GM19324 (cell line): Measurements from ENCODE around the gene GAD1.

Source experiments
- ATAC-seq: cut with Tn5 transposase; IDR thresholded peaks from one replicate; pipeline ENCODE4 v1.9.1; 2021; ENCODE audit warnings: mild to moderate bottlenecking, moderate library complexity; ENCODE audit not compliant: unreplicated experiment, low FRiP score

The GAD1 gene

DNA sequence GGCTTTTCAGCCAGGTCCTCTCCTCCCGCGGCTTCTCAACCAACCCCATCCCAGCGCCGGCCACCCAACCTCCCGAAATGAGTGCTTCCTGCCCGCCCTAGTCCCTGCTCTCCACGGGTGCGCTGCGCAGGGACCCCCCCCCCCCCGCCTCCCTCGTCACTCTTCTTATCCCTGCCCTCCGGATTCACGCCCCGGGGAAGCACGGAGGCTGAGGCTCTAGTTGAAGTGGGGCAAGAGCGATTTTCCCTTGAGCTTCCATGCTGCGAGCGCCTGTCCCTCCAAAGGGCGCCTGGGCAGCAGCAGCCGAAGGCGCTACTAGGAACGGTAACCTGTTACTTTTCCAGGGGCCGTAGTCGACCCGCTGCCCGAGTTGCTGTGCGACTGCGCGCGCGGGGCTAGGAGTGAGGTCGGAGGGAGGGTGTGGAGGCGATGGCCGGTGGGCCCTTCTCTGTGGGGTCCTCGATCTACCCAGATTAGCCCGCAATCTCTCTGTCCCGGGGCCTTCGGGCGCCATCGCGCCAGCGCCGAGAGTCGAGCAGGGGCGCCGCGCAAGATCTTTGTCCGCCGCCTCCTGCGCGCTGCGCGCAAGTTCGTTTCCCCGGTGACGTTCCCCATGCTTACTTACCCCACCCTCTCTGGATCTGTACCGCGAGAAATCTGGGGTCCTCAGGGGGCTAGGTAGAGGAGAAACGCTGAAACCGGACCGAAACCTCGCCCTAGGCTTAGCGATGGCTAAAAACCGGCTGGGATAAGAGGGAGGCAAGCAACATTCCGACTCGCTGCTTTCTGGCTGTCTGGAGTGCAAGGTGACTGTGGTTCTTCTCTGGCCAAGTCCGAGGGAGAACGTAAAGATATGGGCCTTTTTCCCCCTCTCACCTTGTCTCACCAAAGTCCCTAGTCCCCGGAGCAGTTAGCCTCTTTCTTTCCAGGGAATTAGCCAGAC, 677 bp downstream of the GAD1 start:
- ATAC-seq = no peak

DNA sequence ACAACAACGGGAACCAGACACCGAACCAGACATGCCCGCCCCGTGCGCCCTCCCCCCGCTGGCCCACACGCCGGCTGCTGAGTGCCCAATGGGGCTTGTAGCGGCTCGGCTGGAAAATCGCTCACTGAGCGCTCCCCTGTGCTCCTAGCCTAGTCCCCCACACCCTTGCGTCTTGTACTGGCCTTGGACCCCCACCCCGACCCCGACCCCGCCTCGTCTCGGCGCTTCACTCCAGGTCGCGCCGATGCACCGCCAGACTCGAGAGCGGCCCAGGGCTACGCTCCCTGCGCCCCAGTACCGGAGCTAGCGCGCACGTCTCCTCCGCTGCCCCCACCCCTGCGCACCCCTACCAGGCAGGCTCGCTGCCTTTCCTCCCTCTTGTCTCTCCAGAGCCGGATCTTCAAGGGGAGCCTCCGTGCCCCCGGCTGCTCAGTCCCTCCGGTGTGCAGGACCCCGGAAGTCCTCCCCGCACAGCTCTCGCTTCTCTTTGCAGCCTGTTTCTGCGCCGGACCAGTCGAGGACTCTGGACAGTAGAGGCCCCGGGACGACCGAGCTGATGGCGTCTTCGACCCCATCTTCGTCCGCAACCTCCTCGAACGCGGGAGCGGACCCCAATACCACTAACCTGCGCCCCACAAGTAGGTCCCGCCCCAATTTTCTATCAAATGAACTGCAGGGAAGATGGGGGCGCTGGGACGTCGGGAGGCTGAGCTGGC, 1.5 kb downstream of the GAD1 start:
- no peak for ATAC-seq

DNA sequence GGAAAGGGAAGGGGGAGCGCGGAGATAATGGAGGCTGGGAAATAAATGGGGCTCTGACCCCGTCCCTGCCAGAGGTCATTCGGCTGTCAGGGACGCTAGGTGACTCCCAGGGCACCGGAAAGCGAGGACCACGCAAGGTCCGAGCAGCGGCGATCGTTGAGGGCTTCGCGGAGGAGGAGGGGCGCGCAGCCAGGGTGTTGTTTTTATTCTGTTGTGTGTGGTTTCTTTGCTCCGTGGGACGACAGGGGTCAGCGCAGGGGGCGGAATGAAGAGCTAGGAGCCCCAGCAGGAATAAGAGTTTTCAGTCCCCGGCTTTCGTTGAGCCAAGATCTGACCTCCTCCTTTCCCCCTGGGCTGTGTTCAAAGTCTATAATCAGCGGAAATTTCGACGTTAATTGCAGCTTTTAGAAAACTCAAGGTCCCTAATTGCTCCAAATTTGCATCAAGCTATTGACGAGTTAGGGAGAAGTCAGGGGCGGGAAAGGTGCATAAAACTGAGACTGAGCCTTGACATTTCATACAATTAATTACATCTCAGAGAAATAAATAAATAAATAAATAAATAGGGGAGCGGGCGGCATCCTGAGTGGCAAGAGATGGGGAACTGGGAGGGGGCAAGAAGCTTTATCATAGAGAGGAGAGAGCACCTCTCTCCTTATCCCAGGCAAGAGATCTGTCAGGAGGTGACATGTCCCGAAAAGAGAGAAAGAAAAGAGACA, 2.2 kb downstream of the GAD1 start:
- ATAC-seq = no peak

DNA sequence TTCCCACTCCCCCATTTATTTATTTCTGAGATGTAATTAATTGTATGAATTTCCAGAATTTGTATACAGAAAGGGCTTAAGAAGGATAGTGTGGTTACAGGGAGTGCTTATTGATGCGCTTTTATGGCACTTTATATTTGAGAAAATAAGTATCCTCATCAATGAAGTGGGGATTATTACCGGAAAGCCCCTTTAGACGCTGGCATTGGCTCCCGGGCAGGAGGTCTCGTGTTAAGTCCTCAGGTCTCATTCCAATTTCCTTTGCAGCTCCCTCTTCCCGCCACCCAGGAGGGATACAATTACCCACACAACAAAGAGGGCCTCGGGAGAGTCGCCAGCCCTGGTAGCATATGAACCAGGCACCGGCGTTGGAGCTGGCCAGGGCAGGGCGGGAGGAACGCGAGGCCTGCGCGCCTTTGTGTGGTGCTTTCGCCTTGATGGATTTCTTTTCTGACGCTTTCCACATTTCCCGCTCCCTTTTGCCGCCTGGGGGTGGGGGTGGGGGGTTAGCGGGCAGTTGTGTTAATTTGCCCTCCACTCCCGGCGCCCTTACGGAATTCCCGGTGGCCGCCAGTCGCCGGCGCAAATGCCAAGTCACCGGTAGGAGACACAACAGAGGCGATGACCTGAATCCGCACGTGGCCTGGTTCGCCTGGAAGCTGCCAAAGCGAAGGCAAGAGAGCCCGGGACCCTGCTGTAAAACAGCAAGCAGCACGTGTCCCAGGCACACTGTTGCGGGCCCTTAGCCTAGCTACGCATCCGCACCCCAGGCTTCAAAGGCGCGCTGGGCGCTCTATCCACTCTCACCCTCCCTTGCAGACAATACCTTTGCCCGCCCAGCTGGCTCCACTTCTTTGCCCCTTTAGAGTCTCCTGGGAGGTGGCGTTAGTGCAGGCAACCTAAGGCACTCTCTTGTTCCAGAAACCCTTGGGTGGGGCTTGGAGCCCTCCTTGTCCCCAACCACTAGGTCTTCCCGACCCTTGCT, 3.3 kb downstream of the GAD1 start:
- no peak for ATAC-seq

DNA sequence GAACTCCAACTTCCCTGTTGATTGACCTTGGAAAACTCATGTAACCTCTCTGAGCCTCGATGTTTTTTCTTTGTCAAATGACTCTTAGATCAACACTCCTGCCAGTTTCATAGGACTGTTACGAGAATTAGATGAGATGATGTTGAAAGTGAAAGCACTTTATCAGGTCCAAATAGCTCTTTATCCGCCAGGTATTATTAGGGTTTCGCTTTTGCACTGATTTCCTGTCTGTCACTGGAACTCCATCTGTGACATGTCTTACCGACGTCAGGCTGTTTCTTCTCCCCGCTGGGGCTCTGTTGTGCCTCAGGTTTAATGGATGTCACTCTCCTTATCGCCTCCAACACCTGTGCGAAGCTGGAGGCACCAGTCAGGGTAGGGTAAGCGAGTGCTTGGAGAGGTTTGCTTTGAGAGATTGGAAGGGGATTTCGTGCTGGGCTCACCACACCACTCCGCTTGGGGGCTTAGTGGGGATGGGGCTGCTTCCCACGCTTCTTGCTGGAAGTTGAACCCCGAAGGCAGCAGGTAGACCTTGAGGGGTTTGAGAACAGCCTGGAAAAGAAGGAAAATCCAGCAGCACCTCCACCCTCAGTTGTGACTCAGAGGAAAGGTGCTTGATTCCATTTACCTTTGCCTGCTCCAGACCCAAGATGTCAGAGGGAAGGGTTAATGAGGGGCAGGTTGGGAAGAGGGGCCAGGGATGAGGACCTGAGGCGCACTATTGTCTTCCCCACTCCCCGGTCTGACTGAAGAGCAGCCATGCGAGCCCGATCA, 4.3 kb downstream of the GAD1 start:
- ATAC-seq = no peak

DNA sequence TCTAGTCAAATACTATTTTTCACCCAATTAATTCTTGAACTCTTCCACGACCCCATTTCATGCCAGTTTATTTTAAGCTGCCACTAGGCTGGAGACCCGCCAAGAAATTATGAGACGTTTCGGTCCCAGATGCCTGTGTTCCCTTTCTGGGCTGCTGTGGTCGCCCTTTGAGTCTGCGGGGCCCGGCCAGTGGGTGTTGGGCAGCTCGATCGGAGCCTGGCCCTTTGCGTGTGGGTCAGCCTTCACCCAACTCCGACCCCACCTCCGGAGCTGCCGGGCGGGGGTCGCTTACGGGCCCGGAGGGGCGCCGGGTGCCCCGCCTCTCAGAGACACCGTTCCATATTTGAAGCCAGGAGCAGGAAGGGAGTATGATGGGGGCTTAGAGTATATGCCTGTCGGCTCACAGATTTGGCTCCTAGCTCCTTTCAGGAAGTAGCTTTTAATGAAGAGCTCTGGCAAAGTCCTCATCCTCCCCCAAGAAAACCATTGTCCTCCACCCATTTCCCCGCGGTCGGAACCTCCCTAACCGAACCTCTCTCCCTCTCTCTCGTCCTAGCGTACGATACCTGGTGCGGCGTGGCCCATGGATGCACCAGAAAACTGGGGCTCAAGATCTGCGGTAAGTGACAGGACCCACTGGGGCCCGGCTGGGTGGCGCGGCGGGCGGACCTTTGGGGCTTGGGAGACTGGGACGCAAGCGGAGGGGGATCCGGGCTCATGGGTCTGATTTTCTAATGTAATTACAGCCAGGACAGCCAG, 5.0 kb downstream of the GAD1 start:
- ATAC-seq = no peak

DNA sequence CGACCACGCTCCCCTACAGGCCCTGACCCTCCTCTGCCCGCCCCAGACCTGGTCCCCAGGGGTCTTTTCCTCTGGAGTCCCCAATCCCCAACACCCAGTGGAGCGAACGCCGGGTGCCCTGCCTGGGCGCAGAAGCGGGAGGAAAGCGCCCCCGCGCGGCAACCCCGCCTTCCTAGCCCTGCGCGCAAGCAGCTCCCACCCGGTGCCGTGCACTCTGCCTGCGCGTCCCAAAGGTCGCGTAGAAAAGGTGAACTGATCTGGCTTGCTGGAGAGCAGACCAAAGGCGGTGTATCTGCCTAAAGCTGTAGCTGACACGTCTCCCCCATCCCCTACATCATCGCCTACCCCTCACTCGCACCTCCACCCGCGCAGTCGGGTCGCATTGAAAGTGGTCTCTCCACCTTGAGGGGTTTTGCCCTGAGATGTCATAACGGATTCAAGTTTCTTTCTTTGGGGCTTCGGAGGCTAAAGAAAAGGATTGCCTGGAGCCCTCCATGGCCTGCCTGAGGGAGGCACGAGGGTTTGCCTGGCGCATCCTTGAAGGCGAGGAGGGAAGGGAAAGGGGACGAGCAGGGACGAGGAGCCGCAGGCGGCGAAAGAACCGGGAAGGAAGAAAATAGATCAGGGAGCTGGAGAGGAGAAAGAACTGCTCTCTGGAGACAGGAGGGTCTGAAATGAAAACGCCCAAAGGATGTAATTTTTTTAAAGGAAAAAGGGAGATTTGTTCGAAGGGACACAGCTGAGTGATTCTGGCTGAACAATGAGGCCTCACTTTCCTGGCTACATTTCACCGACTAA, 5.8 kb downstream of the GAD1 start:
- ATAC-seq = no peak

DNA sequence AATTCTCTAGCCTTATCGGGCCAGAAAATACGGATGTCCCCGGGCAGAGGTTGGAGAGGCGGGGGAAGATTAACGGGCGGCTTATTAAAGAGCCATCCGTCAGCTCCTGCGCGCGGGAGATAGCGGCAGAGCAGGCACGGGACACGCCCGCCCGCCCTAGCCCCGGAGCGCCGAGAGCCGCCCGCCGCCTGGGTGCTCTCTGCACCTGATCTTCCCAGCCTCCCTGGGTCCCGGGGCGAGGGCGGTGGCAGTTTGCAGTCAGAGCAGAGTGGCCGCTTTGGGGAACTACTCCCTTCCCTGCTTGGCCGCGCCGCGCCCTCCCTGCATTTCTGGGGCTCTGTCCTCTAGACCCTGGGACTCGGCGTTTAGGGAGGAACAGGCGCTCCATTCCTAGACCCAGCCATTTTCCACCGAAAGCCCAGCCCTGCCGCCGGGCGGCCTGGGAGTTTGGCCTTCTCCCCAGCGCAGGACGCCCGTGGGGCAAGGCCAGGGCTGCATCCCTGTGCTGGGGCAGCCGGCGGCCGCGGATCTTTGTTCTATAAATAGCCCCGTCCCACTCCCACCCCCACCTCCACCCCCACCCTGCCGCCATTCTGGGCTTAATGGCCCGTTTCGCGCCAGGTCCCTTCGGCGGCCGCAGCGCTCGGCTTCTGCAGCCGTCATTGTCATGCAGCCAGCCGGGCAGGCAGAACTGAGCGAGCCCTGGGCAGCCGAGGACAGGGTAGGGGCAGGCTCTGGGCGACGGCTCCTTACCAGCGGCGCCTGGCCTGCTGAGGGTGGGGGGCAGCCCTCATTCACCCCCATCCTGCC, 6.6 kb downstream of the GAD1 start:
- ATAC-seq = no peak

DNA sequence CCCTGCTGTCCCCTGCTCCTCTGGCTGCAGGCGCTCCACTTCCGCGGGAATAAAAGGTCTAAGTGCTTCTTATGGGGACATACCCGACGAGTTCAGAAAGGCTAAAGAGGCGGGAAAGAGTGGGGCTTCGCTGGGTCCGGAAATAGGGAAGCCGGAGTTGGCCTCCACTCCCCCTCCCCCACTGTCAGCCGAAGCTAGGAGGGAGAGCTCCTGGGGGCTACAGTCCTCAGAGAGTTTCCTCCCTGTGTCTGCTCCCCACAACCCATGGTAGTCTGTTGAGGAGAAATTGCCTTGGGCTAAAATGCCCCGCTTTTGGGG, 7.2 kb downstream of the GAD1 start:
- ATAC-seq = no peak

DNA sequence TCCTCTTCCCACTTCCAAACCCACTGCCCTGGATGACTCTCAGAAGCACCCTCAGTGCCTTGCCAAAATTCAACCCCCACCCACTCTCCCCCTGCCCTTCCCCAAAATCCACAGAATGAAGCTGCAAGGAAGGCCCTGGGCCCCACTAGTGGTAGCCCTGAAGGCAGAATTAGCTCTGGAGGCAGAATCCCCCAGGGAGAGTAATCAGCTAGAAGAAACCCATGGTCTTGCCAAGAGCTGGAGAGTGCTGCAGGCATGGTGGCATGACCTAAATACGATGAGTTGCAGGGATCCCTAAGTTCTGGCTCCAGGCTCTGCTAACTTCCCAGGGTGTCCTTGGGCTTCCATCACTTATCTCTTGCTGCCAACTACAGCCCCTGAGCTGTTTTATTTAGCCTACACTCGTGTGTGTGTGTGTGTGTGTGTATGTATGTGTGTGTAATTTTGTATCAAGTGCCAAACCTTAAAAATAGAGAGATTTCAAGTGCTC, 7.9 kb downstream of the GAD1 start:
- ATAC-seq = no peak

DNA sequence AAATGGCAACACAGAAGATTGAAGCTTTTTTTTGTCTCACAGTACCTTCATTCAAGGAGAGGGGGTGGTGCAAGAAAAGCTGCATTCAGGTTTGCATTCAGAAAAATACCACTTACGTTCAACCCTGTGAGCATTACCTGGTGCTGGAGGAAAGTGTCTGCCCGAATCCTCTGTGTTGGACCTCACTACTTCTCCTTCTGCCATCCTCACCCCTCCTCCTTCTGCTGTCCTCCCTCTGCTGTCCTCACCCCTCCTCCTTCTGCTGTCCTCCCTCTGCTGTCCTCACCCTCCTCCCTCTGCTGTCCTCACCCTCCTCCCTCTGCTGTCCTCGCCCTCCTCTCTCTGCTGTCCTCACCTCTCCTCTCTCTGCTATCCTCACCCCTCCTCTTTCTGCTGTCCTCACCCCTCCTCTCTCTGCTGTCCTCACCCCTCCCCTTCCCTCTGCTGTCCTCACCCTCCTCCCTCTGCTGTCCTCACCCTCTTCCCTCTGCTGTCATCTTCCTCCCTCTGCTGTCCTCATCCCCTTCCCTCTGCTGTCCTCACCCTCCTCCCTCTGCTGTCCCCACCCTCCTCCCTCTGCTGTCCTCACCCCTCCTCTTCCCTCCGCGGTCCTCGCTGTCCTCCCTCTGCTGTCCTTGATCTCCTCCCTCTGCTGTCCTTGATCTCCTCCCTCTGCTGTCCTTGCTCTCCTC, 11.3 kb downstream of the GAD1 start:
- no peak for ATAC-seq

DNA sequence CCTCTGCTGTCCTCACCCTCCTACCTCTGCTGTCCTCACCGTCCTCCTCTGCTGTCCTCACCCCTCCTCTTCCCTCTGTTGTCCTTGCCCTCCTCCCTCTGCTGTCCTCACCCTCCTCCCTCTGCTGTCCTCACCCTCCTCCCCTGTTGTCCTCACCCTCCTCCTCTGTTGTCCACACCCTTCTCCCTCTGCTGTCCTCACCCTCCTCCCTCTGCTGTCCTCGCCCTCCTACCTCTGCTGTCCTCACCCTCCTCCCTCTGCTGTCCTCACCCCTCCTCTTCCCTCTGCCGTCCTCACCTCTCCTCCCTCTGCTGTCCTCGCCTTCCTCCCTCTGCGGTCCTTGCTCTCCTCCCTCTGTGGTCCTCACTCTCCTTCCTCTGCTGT, 11.8 kb downstream of the GAD1 start:
- no peak for ATAC-seq

DNA sequence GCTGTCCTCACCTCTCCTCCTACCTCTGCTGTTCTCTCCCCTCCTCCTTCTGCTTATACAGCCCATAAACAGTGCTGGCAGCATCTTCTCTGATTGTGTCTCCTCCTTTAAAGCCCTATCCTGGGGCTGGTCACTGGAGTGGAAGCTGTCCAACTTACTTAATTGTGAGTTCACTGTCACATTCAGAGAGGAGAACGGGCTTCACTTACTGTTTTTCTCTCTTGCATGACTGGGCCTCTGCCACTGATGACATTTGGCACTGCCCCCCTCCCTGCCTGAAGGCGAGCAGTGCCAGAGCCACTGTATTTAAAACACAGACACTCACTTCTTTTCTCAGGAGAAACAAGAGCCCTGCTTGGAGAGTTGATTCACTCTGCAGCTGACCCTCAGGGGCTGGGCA, 12.3 kb downstream of the GAD1 start:
- ATAC-seq = no peak

DNA sequence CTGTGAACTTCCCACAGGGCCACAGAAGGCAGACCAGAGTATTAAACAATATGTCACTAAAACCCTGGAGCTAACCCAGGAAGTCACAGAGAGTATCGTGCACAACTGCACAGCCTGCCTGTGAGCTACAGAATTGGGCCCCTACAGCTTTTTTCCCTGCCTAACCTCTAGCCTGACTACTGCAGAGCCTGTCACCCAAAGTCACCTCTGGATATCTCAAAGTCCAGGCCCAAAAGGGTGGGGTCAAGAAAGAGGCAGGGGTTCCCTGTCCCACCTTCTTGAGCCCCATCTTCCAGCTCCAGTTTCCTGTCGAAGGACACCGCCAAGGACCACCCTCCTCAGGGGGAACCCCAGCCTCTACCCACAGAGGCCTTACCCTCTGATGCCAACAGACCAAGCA, 13.5 kb downstream of the GAD1 start:
- ATAC-seq = no peak

DNA sequence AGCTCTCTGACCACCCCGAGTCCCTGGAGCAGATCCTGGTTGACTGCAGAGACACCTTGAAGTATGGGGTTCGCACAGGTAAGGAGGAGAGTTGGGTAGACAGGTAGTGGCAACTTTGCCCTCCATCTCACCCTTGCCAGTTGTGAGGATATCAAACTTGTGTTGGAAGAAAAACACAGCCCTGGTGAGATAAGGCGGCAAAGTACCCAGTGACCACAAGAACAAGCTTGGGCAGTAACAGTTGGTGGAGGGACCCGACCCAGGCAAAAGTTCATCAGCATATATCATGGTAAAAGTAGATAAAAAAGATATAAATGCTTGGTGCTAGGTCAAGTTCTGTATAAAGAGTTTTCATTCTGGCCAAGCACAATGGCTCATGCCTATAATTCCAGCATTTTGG, 14.4 kb downstream of the GAD1 start:
- ATAC-seq = no peak

DNA sequence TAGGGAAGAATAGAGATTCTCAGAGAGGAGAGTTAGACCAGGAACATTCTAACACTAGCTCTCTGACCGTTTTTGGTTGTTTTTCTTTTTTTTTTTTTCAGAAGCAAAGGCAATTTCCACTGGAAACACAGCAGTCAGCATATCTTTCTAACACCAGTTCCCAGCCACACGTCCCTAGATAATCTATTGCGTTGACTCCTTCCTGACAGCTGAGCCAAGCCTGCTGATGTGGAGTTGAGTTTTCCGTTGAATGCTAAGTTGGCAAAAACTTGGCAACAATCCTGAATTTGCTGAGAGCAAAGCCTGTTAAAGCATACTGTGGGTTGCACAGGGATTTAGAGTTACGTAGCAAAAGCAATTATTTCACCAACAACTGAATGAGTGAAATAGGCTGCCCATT, 19.3 kb downstream of the GAD1 start:
- ATAC-seq = no peak
